ENCODE results near the gene MTA3. TPM values are rescaled to one million over a fixed set of nuclear protein-coding genes. Genes with fewer than 3 reads are reported as not detected.
A peak's percentile ranks its signal among the peaks of the same experiment; 100 is the strongest.
"Not testable (repeated sequence)": the region's sequence is repeated elsewhere in the genome, so short reads cannot be mapped to it uniquely, and the experiment has no call there.

MTA3 gene
- total RNA-seq, 1 donor from 2014 or later: 105 TPM

GRCh38 chr2:42725657-42726056 lies 157.2 kb downstream of the MTA3 start:
- Mint-ChIP-seq H3K27me3 (ENCODE audit: unreplicated experiment) (peaks cover 2% of the 10 kb centered on the region), H3K27ac (ENCODE audit: unreplicated experiment) (no peak overlapping the region), H3K36me3 (ENCODE audit: low read depth, unreplicated experiment) (peaks cover 42% of the 10 kb centered on the region), H3K4me3 (ENCODE audit: unreplicated experiment) (no peak overlapping the region), H3K9me3 (ENCODE audit: unreplicated experiment) (no peaks in the 10 kb centered on the region), H3K4me1 (ENCODE audit: unreplicated experiment) (no peaks in the 10 kb centered on the region)
- no peak for DNase-seq (ENCODE audit: low spot score)
- TF ChIP-seq CTCF (IDR thresholded peaks at IDR 0.05; ENCODE audit: unreplicated experiment): no peak

- no peak overlapping the region for H3K4me3 Mint-ChIP-seq (ENCODE audit: unreplicated experiment)
Observed at GRCh38 chr2:42726680-42727079, 158.2 kb downstream of the MTA3 start.

GRCh38 chr2:42731316-42731715 lies 162.9 kb downstream of the MTA3 start:
- not testable (repeated sequence) for H3K9me3 Mint-ChIP-seq (ENCODE audit: unreplicated experiment); DNase-seq (ENCODE audit: low spot score); H3K4me1 Mint-ChIP-seq (ENCODE audit: unreplicated experiment); H3K27me3 Mint-ChIP-seq (ENCODE audit: unreplicated experiment); H3K4me3 Mint-ChIP-seq (ENCODE audit: unreplicated experiment); H3K27ac Mint-ChIP-seq (ENCODE audit: unreplicated experiment)
- H3K36me3 Mint-ChIP-seq (ENCODE audit: low read depth, unreplicated experiment): peaks cover 69% of the 10 kb centered on the region

More at GRCh38 chr2:42726680-42727079, 158.2 kb downstream of the MTA3 start:
- peaks cover 2% of the 10 kb centered on the region for H3K27me3 Mint-ChIP-seq (ENCODE audit: unreplicated experiment)
- H3K9me3 Mint-ChIP-seq (ENCODE audit: unreplicated experiment): no peaks in the 10 kb centered on the region
- H3K36me3 Mint-ChIP-seq (ENCODE audit: low read depth, unreplicated experiment): peaks cover 49% of the 10 kb centered on the region
- no peak overlapping the region for H3K27ac Mint-ChIP-seq (ENCODE audit: unreplicated experiment)
- no peaks in the 10 kb centered on the region for H3K4me1 Mint-ChIP-seq (ENCODE audit: unreplicated experiment)
- TF ChIP-seq CTCF (IDR thresholded peaks at IDR 0.05; ENCODE audit: unreplicated experiment): no peak
- no peak for DNase-seq (ENCODE audit: low spot score)

GRCh38 chr2:42733852-42734251 lies 165.4 kb downstream of the MTA3 start:
- Mint-ChIP-seq H3K4me1 (ENCODE audit: unreplicated experiment) (no peaks in the 10 kb centered on the region), H3K36me3 (ENCODE audit: low read depth, unreplicated experiment) (peaks cover 78% of the 10 kb centered on the region), H3K9me3 (ENCODE audit: unreplicated experiment) (no peaks in the 10 kb centered on the region), H3K27me3 (ENCODE audit: unreplicated experiment) (peaks cover 2% of the 10 kb centered on the region), H3K4me3 (ENCODE audit: unreplicated experiment) (peak overlapping the region; percentile 6), H3K27ac (ENCODE audit: unreplicated experiment) (no peak overlapping the region)
- no peak for TF ChIP-seq CTCF (IDR thresholded peaks at IDR 0.05; ENCODE audit: unreplicated experiment)
- DNase-seq (ENCODE audit: low spot score): no peak

GRCh38 chr2:42736598-42737322 lies 168.3 kb downstream of the MTA3 start:
- TF ChIP-seq CTCF (IDR thresholded peaks at IDR 0.05; ENCODE audit: unreplicated experiment): no peak
- Mint-ChIP-seq H3K4me1 (ENCODE audit: unreplicated experiment) (no peaks in the 10 kb centered on the region), H3K4me3 (ENCODE audit: unreplicated experiment) (peak overlapping the region; percentile 20), H3K9me3 (ENCODE audit: unreplicated experiment) (no peaks in the 10 kb centered on the region), H3K27ac (ENCODE audit: unreplicated experiment) (no peak overlapping the region), H3K36me3 (ENCODE audit: low read depth, unreplicated experiment) (peaks cover 84% of the 10 kb centered on the region), H3K27me3 (ENCODE audit: unreplicated experiment) (no peaks in the 10 kb centered on the region)
- DNase-seq (ENCODE audit: low spot score): no peak
